GM18526 (cell line): ENCODE results near the gene STUB1.

Source experiments
- POLR2A ChIP-seq: IDR thresholded peaks from 3 replicates; pipeline ENCODE4 v1.6.1; 2011; ENCODE audit not compliant: insufficient read length; ENCODE audit errors: extremely low read depth

Gene STUB1

GRCh38 chr16:677316-678190 lies 2.7 kb upstream of the STUB1 start:
- no peak for TF ChIP-seq POLR2A

- TF ChIP-seq POLR2A: no peak
These were observed 1.9 kb upstream of the STUB1 start for GRCh38 chr16:678209-678857.

DNA sequence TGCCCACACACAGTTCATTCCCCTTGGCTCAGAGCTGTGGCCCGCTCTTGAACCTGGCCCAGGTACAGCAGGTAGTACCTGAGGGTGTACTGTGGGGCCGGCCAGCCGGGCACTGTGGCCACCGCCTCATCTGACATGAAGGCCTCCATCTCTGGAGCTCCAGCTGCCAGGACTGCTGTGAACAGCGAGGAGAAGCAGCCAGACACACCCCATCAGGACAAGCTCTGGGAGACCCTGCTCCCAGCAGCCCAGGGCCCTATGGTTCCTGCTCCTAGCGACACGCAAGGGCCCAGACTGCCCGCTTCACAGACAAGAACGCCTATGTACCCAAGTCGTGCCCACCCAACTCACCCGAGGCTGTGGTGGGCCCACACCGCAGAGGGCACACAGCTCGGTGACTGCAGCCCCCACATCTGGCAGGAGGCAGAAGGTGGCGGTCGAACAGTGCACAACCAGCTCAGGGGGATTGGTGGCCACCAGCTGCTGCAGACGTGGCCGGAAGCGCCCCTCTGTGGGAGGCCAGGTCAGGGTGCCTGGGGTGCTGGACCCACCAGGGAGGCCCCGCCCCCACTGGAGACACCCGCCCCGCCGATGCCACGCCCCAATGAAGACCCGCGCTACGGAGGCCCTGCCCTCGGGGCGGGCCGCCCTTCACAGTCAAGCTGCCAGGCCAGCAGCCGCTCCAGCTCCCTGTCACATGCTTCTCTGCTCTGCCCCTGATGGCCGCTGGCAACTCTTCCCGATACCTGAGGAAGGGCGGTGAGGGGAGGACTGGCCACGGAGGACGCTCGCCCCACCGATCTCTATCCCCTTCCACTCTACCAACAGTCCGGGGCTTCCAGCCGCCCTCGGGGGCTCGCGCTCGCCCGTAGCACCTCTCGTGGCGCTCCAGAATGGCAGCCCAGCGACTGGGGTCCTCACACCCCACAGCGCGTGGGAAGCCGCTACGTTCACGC lies 1.1 kb upstream of the STUB1 start:
- no peak for TF ChIP-seq POLR2A

DNA sequence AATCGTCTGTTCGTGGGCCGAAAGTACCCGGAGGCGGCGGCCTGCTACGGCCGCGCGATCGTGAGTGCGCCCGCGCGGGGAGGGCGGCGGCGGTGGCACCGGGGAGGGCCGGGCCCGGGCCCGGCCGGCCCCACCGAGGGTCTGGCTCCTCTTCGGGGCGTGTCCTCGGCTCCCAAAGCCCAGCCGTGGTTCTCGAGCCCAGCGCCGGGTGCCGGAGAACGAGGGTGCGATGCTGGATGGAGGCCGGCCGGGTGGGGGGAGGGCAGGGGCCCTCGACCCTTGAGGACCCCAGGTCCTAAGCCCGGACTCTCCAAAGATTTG lies 375 bp downstream of the STUB1 start:
- TF ChIP-seq POLR2A: no peak

- TF ChIP-seq POLR2A: no peak
These were observed 946 bp downstream of the STUB1 start for GRCh38 chr16:680967-681745.

DNA sequence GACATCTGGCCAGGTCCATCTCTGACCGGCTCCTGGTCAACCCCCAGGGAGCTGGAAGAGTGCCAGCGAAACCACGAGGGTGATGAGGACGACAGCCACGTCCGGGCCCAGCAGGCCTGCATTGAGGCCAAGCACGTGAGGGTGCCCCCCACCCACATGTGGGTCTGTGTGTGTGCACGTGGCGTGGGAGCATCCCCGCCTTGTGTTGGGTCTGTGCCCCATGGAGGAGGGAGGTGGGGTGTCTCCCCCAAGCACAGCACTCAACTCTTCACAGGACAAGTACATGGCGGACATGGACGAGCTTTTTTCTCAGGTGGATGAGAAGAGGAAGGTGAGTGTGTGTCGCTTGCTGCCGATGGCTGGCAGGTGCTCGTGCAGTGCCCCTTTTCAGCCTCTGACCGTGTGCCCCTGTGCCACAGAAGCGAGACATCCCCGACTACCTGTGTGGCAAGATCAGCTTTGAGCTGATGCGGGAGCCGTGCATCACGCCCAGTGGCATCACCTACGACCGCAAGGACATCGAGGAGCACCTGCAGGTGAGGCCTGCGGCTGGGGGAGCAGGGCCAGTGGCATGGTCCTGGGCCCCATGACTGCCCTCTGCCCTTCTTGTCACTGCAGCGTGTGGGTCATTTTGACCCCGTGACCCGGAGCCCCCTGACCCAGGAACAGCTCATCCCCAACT lies 1.7 kb downstream of the STUB1 start:
- no peak for TF ChIP-seq POLR2A

DNA sequence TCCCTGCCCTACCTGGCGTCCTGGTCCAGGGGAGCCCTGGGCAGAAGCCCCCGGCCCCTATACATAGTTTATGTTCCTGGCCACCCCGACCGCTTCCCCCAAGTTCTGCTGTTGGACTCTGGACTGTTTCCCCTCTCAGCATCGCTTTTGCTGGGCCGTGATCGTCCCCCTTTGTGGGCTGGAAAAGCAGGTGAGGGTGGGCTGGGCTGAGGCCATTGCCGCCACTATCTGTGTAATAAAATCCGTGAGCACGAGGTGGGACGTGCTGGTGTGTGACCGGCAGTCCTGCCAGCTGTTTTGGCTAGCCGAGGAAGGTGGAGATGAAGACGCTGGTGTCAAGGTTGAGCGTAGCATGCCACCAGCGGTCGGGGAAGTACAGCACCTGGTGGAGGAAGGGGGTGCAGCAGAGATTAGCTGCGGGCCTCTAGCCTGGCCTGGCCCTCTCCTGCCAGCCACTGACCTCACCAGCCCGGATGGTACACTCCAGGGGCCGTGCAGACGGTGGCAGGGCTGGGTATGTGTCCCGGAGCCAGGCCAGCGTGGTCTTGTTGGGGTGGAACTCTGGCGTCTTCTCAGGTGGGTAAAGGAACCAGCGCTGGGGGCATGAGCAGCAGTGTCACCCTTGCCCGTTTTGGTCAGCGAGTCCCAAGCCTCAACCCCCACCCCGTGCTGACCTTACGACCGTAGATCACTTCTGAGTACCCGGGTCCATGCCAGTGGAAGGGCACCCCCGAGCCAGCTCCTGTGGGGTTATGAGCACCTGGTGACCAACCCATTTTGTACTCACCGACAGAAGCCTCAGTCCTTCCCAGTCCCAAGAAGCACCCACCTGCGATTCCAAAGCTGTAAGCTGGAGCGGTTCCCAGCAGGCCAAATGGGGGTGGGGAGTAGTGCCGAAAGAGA lies 2.5 kb downstream of the STUB1 start:
- TF ChIP-seq POLR2A: no peak

- TF ChIP-seq POLR2A: no peak
These were observed 3.3 kb downstream of the STUB1 start for GRCh38 chr16:683396-684070.

DNA sequence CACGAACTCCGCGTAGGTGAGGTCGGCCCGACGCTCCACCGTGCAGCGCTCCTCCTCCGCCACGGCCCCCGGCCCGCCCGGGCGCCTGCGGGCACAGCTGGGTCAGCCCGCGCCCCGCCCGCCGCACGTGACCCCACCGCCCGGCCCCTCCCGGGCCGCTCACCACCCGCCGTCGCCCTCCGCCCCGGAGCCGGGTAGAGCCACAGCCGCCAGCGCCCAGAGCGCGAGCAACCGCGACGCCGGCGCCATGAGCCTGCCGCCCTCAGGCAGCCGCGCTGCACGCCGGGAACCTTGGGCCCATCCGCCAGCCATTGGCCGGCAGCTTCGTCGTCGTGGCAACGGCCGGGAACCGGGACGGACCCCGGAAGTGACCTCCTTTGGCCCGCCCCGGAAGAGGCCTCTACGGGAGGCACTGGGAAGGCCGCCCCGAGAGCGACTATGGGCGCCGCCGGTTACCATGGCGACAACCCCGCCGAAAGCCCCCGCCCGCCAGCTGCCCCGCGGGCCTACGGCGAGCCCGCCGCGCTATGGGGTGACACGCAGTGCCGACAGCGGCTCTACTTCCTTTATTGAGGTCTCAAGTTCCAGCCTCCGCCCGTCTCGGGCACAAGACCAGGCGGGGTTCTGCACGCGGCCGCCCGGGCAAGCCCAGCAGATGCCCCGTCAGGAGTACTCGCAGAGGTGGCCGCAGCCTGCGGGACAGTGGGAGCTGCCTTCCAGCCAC lies 4.0 kb downstream of the STUB1 start, which contains the start of gene JMJD8:
Gene JMJD8 (minus strand): TSS at position 264 of the 724 bp plus-strand sequence. CDS start 15 bp downstream, at position 249.
- TF ChIP-seq POLR2A: peak; percentile 90

GRCh38 chr16:684961-685696 lies 4.9 kb downstream of the STUB1 start:
- TF ChIP-seq POLR2A: no peak

GRCh38 chr16:685967-686366 lies 5.8 kb downstream of the STUB1 start:
- TF ChIP-seq POLR2A: no peak

DNA sequence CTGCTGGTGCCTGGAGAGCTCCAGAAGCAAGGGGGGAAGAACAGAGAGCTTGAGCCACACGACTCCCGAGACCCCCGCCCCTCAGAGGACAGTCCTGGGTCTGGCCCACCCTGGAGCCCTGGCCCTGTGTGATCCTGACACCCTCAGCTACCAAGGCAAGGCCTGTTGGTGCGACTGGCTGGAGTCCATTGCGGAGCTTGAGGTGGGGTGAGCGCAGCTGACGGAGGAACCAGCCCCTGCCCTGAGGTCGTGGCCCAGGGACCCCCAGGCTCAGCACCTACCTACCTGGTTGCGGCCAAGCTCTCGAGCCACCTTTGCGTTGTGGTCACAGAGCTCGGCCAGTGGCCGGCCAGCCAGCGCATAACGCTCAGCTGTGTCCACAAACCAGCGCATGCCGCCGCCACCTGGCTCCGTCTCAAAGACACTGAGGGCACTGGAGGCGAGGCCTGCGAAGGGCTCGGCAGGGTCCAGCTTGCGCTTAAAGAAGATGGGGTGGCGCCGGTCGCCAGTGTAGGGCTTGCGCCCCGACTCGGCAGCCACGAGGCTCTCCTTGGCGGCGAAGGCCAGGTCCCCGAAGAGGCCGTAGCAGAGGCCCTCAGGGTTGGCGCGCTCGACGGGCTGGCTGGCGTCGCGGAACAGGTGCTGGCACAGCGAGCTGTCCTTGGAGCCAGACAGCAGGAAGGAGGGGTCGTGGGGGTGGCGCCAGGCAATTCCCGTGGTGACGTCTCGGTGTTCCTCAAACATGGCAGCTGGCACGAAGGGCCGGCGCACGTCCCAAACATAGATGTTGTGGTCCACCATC lies 6.5 kb downstream of the STUB1 start:
- no peak for TF ChIP-seq POLR2A
